Measurements from ENCODE around the gene TRIM49D2.
"Not testable (repeated sequence)": the region's sequence is repeated elsewhere in the genome, so short reads cannot be mapped to it uniquely, and the experiment has no call there.

Gene TRIM49D2

GRCh38 chr11:89923764-89924163 is at the start of gene TRIM49D2:
Gene TRIM49D2 (plus strand): TSS chr11:89924064. CDS start chr11:89926762, 2,698 bp downstream.
- DNase-seq (ENCODE audit: low read depth): not testable (repeated sequence)

GRCh38 chr11:89877511-89877910 is 46.4 kb upstream of the TRIM49D2 start:
- not testable (repeated sequence) for DNase-seq (ENCODE audit: low read depth)

GRCh38 chr11:89893245-89893644 is 30.6 kb upstream of the TRIM49D2 start:
- DNase-seq (ENCODE audit: low read depth): not testable (repeated sequence)

- DNase-seq (ENCODE audit: low read depth): not testable (repeated sequence)
These were observed 23.1 kb upstream of the TRIM49D2 start for GRCh38 chr11:89900809-89901208.

GRCh38 chr11:89922195-89922660 is 1.6 kb upstream of the TRIM49D2 start, which contains the start of gene TRIM49D1:
Gene TRIM49D1 (minus strand): TSS chr11:89922245. CDS start chr11:89917710, 4,535 bp downstream.
- no peak for DNase-seq (ENCODE audit: low read depth)

GRCh38 chr11:89960833-89961232 is 37.0 kb downstream of the TRIM49D2 start:
- DNase-seq (ENCODE audit: low read depth): not testable (repeated sequence)

GRCh38 chr11:89965737-89966136 is 41.9 kb downstream of the TRIM49D2 start, which contains the start of gene TRIM64:
Gene TRIM64 (plus strand): TSS chr11:89966037. CDS start chr11:89968504, 2,467 bp downstream.
- not testable (repeated sequence) for DNase-seq (ENCODE audit: low read depth)

Data from HS-5 (cell line).